22Rv1 (cell line): ENCODE results near the gene EHD4.

ENCODE experiments used
- CTCF ChIP-seq: fragments of 450-650 bp; IDR thresholded peaks from 2 replicates; pipeline ENCODE4 v1.5.1; 2017; ENCODE audit warnings: mild to moderate bottlenecking
- ZFX ChIP-seq: fragments of 450-650 bp; IDR thresholded peaks from 2 replicates; pipeline ENCODE4 v1.6.1; 2017; ENCODE audit warnings: antibody characterized with exemption, borderline replicate concordance

- no peak for TF ChIP-seq CTCF
- TF ChIP-seq ZFX = no peak
Measured at GRCh38 chr15:41932511-41933289, 39.7 kb downstream of the EHD4 start.
